TTC549 (cell line): ENCODE data around the gene TOP3A.

Experiments
- FAIRE-seq: peaks from 2 replicates; lab custom pipeline; 2012; peaks lifted over from hg19 to GRCh38; lab: Jason Lieb, UNC

TOP3A gene

DNA sequence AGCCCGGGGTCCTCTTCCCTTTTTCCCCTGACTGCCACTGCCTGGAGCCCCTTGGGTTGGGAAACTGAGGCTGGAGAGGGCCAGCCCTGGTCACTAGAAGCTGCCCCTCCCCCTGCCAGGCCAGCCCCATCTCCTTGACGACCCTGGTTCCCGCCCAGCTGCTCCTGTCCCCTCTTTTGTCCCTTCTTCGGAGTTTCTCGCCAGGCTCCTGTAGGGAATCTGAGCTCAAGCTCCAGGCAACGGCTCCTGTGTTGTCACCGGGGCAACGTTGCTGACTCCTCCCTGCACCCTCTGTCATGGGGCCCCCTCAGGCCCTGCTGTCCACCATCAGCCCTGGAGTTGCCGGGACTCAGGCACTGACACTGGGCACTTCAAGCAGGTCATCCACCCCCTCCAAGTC is 83.6 kb downstream of the TOP3A start:
- FAIRE-seq = no peak

DNA sequence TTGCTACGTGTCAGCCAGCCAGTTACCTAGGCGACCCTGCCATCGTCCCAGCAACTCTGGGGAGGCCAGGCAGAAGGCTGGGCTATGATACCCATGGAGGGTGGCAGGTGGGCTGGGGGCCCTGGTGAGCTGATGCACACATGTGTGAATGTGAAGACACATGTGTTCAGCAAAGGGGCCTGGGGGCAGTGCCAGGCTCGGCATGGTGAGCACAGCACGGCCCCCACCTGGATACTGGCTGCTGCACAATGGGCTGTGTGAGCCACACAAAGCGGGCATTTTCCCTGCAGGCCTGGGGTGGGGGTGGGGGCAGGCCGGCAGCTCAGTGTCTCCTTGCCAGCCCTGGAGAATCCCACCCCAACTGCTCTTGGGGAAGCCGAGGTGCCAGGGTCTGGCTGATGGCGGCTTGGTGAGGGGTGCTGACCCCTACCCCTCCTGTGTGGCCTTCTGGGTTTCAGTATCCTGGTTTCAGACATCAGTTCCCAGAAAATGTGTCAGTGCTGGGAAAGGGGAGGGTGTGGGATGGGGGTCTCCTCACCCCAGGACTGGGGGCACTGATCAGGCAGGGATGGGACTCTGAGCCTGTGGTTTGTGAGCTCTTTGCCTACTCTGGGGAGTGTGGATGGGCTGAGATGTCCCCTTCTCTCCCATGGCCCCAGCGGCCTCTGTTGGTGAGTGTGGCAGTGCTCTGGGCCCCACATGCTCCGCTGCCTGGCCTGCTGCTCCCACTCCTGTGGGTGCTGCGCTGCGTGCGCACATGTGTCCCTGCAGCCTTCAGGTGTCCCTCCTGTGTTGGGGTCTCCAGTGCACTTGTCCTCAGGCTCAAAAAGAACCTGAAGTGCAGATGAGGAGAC is 84.3 kb downstream of the TOP3A start:
- no peak for FAIRE-seq

DNA sequence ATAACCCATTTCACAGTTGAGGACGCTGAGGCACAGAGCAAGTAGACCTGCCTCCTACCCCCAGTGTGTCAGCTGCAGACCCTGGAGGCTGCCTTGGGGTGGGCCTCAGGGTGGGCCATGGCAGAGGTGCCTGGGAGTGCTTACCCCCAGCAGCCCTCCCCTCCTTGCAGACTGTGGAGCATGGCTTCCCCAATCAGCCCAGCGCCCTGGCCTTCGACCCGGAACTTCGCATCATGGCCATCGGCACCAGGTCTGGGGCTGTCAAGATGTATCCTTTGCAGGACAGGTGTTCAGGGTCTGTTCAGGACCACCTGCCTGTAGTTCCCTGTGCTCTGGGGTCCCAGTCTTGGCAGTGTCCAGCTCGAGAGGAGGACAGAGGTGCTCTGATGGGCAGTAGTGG is 85.0 kb downstream of the TOP3A start:
- no peak for FAIRE-seq

DNA sequence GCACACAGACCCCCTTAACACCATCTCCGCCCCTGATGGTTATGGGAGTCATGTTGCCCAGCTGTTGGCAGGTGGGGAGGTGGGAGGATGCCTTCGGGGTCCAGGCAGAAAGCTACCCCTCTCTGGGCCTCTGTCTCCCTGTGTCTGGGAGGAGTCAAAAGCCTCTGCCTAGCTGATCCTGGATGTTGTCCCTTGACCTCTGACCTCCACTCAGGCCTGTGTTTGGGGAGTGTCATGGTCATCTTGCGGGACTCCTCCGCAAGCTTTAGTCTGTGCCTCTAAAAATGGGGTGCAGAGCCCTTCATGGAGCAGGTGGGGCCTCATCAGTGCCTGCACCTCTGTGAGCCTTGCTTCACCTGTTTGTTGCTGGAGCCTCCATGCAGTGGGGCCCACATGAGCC is 85.5 kb downstream of the TOP3A start:
- no peak for FAIRE-seq

DNA sequence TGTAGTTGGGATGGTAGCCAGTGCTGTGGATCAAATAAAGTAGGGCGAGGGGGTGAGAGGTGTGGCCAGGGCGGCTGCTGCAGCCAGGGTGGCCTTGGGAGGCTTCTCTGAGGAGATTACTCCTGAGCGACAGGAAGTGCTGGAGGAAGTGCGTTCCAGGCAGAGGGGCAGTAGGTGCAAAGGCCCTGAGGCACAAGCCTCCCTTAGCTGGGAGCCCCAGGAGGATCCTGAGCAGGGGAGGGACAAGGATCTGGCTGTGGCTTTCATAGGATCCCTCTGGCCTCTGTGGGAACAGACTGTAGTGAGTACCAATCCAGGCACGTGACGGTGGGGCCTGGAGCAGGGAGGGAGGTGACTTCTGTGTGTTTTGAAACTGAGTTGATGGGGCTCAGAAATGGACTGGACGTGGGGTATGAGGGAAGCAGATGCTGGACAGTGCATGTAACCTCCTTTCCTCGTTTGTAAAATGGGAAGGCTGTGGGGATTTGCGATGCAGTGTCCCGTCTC is 86.6 kb downstream of the TOP3A start:
- no peak for FAIRE-seq

DNA sequence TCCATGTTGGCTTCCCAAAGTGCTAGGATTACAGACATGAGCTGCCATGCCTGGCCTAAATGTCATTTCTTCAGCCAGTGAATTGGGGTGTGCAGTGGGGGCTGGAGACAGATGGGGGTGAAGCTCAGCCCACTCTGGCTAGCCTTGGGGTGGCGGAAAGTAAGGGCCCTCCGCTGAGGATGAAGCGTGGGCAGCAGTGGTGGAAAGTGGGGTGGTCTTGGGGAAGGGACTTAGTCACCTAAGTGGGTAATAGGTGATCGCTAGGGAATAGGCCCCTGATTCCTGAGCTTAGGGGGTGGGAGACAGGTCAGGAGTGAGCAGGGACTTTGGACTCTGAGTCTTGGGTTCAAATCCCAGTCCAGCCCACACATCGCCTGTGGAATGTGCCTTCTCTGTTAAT is 87.2 kb downstream of the TOP3A start:
- FAIRE-seq = no peak

DNA sequence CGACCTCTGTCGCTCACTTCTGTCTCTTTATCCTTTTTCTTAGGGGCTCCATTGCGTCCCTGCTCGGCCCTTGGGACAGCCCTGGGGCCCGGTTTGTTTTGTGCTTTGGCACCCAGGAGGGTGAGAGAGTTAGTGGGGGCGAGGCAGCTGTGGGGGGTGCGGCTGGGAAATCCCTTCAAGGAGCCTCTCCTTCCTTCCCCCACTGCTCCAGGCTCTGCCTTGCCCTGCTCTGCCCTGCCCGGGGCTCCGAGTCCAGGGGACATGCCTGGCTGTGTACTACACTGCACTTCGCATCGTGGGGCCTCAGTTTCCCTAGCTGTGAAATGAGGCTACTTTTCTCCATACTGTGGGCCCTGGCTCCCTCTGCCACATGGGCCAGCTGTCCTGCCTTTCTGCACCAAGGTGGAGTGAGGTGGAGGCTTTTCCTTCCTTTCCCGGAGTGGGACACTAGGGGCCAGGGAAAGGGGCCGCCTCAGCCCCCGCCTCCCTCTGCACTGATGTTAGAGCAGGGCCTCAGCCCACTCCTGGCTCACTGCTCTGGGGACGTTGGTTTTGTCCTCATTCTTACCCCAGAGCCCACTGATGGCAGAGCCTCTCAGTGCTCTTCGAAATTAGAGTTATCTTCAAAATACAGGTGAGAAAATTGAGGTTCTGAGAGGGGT is 88.4 kb downstream of the TOP3A start:
- FAIRE-seq = no peak

DNA sequence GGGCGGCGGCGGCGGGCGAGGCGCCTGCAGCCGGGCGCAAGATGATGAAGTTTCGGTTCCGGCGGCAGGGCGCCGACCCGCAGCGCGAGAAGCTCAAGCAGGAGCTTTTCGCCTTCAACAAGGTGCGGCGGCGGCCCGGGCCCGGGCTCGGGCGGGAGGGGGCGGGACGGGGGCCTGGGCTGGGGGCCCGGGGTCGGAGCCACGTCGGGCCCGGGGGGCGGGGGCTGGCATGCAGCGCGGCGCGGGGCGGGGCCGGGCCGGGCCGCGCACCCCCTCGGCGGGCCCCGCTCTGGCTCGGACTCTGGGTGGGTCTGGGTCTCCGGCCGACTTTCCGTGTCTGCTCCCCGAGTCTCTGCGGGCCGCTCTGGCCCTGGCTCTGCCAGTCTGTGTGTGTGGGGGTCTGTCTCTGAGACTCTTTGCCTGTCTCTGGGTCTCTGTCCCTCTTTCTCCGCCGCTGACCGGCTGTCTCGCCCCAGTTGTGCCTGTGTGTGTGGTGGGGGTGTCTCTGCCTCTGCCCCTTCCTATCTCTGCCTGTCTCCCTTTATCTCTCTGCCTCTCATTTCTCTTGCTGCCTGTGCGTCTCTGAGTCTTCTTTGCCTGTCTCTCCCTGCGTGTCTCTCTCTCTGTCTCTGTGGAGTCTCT is 89.0 kb downstream of the TOP3A start:
- FAIRE-seq = no peak

DNA sequence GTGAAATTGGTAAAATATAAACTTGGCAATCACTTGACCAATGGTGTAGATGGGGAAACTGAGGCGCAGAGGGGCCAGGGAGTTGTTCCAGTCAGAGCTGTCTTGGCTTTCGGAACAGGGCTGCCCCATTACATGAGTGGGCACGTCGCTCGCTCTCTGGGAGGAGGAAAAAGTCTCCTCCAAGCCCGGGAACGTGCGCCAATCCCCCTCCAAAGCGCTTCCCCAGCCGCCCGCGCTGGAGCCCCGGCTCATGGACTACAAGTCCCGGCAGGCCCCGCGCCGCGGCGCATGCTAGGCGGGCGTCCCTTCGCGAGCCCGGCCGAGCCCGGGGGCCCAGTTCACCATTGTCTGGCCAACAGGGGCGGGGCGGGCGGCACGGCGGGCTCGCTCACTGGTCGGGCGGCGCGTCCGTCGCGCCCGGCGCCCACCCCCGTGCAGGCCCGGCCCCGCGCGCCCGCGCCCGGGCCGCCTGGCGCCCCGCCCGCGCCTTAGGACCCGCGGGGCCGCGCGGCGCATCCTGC is 89.6 kb downstream of the TOP3A start, which contains the start of gene LLGL1:
Gene LLGL1 (plus strand): TSS at position 515 of the 521 bp plus-strand sequence. CDS start 48 bp downstream, outside the sequence.
- no peak for FAIRE-seq

DNA sequence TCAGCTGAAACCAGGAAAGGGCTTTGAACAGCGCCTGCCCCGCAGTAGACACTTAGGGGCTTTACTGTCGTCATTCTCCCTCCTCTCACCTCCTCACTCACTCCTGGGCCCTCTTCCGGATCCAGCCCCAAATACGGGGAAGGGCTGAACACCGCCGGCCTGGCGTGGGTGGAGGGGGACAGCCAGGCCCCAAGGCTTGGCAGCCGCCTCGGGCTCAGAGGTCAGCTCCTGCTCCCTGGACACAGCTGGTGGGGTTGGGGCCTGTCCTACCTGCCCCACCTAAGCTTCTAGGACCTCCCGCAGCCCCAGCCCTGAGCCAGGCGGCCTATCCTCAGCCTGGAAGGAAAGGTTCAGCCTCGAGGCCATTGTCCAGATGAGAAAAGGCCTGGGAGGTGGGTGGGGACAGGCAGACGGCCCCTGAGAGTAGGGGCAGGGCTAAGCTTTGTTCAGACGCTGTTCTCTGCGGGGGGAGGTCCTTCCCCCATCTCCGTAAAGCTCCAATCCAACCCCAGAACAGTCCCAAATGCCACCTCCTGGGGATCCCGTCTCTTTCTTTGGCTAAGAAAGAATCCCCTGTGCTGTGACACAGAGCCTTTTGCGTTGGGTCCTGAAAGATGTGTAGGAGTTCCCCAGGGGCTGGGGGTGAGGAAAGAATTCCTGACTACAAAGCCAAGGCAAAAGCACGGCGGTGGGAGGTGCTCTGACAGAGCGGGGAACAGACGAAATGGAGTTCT is 90.2 kb downstream of the TOP3A start:
- FAIRE-seq = peak; percentile 76

DNA sequence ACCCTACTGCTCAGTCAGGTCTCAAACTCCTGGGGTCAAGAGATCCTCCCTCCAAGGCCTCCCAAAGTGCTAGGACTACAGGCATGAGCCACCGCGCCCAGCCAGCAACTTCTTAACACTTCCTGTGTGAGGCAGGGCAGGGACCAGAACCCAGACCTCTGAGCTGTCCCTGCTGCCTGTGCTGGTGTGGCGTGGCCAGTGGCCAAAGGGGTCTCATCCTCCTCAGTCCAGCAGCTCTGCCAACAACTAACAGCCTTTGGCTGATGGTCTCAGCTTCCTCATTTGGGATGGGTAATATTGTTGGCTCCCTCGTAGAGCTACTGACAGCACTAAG is 90.8 kb downstream of the TOP3A start:
- no peak for FAIRE-seq
